WERI-Rb-1 (cell line): ENCODE results near the gene ELF4.

Source experiments
- DNase-seq: peaks from one replicate; pipeline ENCODE4 v3.0.0-alpha.2; 2020
- H3K27ac ChIP-seq: fragments of 250-450 bp; sonication (Bioruptor Pico); 2 replicates; pipeline ENCODE4 v1.5.1; 2020; ENCODE audit warnings: mild to moderate bottlenecking, moderate library complexity
- H3K27me3 ChIP-seq: fragments of 250-450 bp; sonication (Bioruptor Pico); 2 replicates; pipeline ENCODE4 v1.5.1; 2021; ENCODE audit warnings: mild to moderate bottlenecking, low read depth, moderate library complexity; ENCODE audit not compliant: insufficient read depth, severe bottlenecking
- H3K36me3 ChIP-seq: fragments of 250-450 bp; sonication (Bioruptor Pico); 2 replicates; pipeline ENCODE4 v1.5.1; 2020; ENCODE audit warnings: mild to moderate bottlenecking, moderate library complexity
- H3K4me3 ChIP-seq: 2 replicates; pipeline ENCODE4 v1.5.1; 2011; ENCODE audit warnings: low read depth, mild to moderate bottlenecking, control low read depth, low read length
- H3K9me3 ChIP-seq: fragments of 250-450 bp; sonication (Bioruptor Pico); 2 replicates; pipeline ENCODE4 v1.5.1; 2021; ENCODE audit warnings: mild to moderate bottlenecking, moderate library complexity; ENCODE audit not compliant: severe bottlenecking
- CTCF ChIP-seq: IDR thresholded peaks from 2 replicates; pipeline ENCODE4 v1.5.1; 2011; ENCODE audit warnings: low read depth, mild to moderate bottlenecking, control low read depth, inconsistent platforms, low read length

ELF4 gene

GRCh38 chrX:130055899-130056298 is 54.4 kb downstream of the ELF4 start:
- no peak overlapping the region for H3K27ac ChIP-seq
- H3K4me3 ChIP-seq: no peak overlapping the region
- peaks cover 8% of the 10 kb centered on the region; the same call in 1 of the 2 replicates for H3K36me3 ChIP-seq
- DNase-seq: no peak
- H3K27me3 ChIP-seq: peaks cover 12% of the 10 kb centered on the region
- TF ChIP-seq CTCF: no peak
- H3K9me3 ChIP-seq: no peaks in the 10 kb centered on the region

GRCh38 chrX:130055103-130055502 is 55.2 kb downstream of the ELF4 start:
- Histone ChIP-seq H3K9me3 (no peaks in the 10 kb centered on the region), H3K36me3 (peaks cover 8% of the 10 kb centered on the region; the same call in 1 of the 2 replicates), H3K27ac (no peak overlapping the region), H3K27me3 (peaks cover 12% of the 10 kb centered on the region), H3K4me3 (no peak overlapping the region)
- DNase-seq: no peak
- no peak for TF ChIP-seq CTCF

- H3K27ac ChIP-seq: no peak overlapping the region
- TF ChIP-seq CTCF: no peak
- peaks cover 12% of the 10 kb centered on the region for H3K27me3 ChIP-seq
- no peak for DNase-seq
- peaks cover 2% of the 10 kb centered on the region for H3K9me3 ChIP-seq
- H3K4me3 ChIP-seq: no peak overlapping the region
- peaks cover 13% of the 10 kb centered on the region; the same call in 1 of the 2 replicates for H3K36me3 ChIP-seq
Measured at GRCh38 chrX:130053236-130053635, 57.1 kb downstream of the ELF4 start.

- DNase-seq: no peak
- no peak for TF ChIP-seq CTCF
- H3K9me3 ChIP-seq: peaks cover 2% of the 10 kb centered on the region
- no peak overlapping the region for H3K27ac ChIP-seq
- H3K27me3 ChIP-seq: peaks cover 12% of the 10 kb centered on the region
- H3K4me3 ChIP-seq: no peak overlapping the region
- peaks cover 18% of the 10 kb centered on the region; the same call in 1 of the 2 replicates for H3K36me3 ChIP-seq
Measured at GRCh38 chrX:130051176-130051845, 59.0 kb downstream of the ELF4 start.

GRCh38 chrX:130049821-130050220 is 60.5 kb downstream of the ELF4 start:
- no peak for TF ChIP-seq CTCF
- no peak overlapping the region for H3K4me3 ChIP-seq
- peaks cover 2% of the 10 kb centered on the region for H3K9me3 ChIP-seq
- DNase-seq: no peak
- H3K36me3 ChIP-seq: peaks cover 25% of the 10 kb centered on the region
- H3K27ac ChIP-seq: no peak overlapping the region
- peaks cover 5% of the 10 kb centered on the region for H3K27me3 ChIP-seq
